HepG2 (cell line): ENCODE data around the gene FXR2. TPM values are rescaled to one million over a fixed set of nuclear protein-coding genes. Genes with fewer than 3 reads are reported as not detected.
A peak's percentile ranks its signal among the peaks of the same experiment; 100 is the strongest.

Source experiments
- CCDC6 ChIP-seq: sonication (generic); formaldehyde crosslinking; IDR thresholded peaks from 2 replicates; pipeline ENCODE4 v1.8.1; 2022; ENCODE audit warnings: mild to moderate bottlenecking, missing genetic modification reagents, moderate library complexity
- KLF15 ChIP-seq: sonication (generic); formaldehyde crosslinking; IDR thresholded peaks from 2 replicates; pipeline ENCODE4 v1.8.1; 2023; ENCODE audit warnings: borderline replicate concordance, mild to moderate bottlenecking, inconsistent platforms, missing genetic modification reagents, mixed read lengths
- NFKB2 ChIP-seq: sonication (generic); formaldehyde crosslinking; IDR thresholded peaks from 2 replicates; pipeline ENCODE4 v1.4.0; 2020; ENCODE audit warnings: missing genetic modification reagents, borderline replicate concordance
- RBM22 ChIP-seq: fragments of 200-400 bp; formaldehyde crosslinking; optimal IDR thresholded peaks from 2 replicates; pipeline ENCODE3; 2017; ENCODE audit warnings: mild to moderate bottlenecking, low read length, moderate library complexity
- SMAD3 ChIP-seq: sonication (generic); formaldehyde crosslinking; IDR thresholded peaks from 2 replicates; pipeline ENCODE4 v1.4.0; 2020; ENCODE audit warnings: missing genetic modification reagents
- SNAPC2 ChIP-seq: sonication (generic); formaldehyde crosslinking; IDR thresholded peaks from 2 replicates; pipeline ENCODE4 v1.8.1; 2022; ENCODE audit warnings: mild to moderate bottlenecking, missing genetic modification reagents
- SOX6 ChIP-seq, 2 experiments: fragments of 450-650 bp in 1 of 2; sonication (generic) in 1 of 2; formaldehyde crosslinking in 1 of 2; IDR thresholded peaks; 2 replicates each; pipeline versions ENCODE4 v1.4.0 to v1.6.1; 2017 to 2020; ENCODE audit warnings: antibody characterized with exemption in 1 of 2, mild to moderate bottlenecking in 1 of 2, missing genetic modification reagents in 1 of 2
- TSC22D2 ChIP-seq: sonication (generic); formaldehyde crosslinking; IDR thresholded peaks from 2 replicates; pipeline ENCODE4 v1.5.1; 2020; ENCODE audit warnings: missing genetic modification reagents, mild to moderate bottlenecking, borderline replicate concordance
- XRCC5 ChIP-seq: fragments of 200-400 bp; formaldehyde crosslinking; optimal IDR thresholded peaks from 2 replicates; pipeline ENCODE3; 2017; ENCODE audit warnings: mild to moderate bottlenecking, low read length
- ZNF547 ChIP-seq: sonication (generic); formaldehyde crosslinking; IDR thresholded peaks from 2 replicates; pipeline ENCODE4 v1.5.1; 2020; ENCODE audit warnings: mild to moderate bottlenecking, missing genetic modification reagents
- polyA plus RNA-seq, 8 experiments: library from polyadenylated mRNA; depleted of rRNA in 3 of 8; stranded (reverse) in 7 of 8; unstranded in 1 of 8; fragments of >200 nt; fragmentation: Illumina TruSeq in 4 of 8; extraction: Trizol in 4 of 8; gene quantifications; 2 replicates each; pipeline versions ENCODE4 v1.2.1 to v1.2.3, GENCODE V29; 2011 to 2016; ENCODE audit warnings: low read depth in 4 of 8, missing spikeins in 1 of 8, mixed read lengths in 1 of 8; ENCODE audit not compliant: insufficient read depth in 1 of 8
- total RNA-seq, 5 experiments: library from RNA; depleted of rRNA; stranded (reverse); fragments of >200 nt; fragmentation: Illumina TruSeq; extraction: Trizol; gene quantifications; 2 replicates each; pipeline ENCODE4 v1.2.3, GENCODE V29; 2016; ENCODE audit warnings: low read depth in 1 of 5
- TF ChIP-seq, protein P1 (sequence below): sonication (generic); formaldehyde crosslinking; IDR thresholded peaks from 2 replicates; pipeline ENCODE4 v1.5.1; 2020; ENCODE audit warnings: mild to moderate bottlenecking, missing genetic modification reagents, moderate library complexity
- TF ChIP-seq, protein P2 (sequence below): sonication (generic); formaldehyde crosslinking; IDR thresholded peaks from 2 replicates; pipeline ENCODE4 v1.8.0; 2022; ENCODE audit warnings: mild to moderate bottlenecking, missing genetic modification reagents
- TF ChIP-seq, protein P3 (sequence below): sonication (generic); formaldehyde crosslinking; IDR thresholded peaks from 2 replicates; pipeline ENCODE4 v1.5.0; 2020; ENCODE audit warnings: mild to moderate bottlenecking, missing genetic modification reagents
- TF ChIP-seq, protein P4 (sequence below): sonication (generic); formaldehyde crosslinking; IDR thresholded peaks from 2 replicates; pipeline ENCODE4 v1.5.0; 2020; ENCODE audit warnings: missing genetic modification reagents, mild to moderate bottlenecking, borderline replicate concordance
- TF ChIP-seq, protein P5 (sequence below): sonication (generic); formaldehyde crosslinking; IDR thresholded peaks from 2 replicates; pipeline ENCODE4 v1.5.1; 2020; ENCODE audit warnings: missing genetic modification reagents, mild to moderate bottlenecking, borderline replicate concordance

The FXR2 gene
- total and polyA plus RNA-seq, 2 of the 13 experiments (the other 11 are each of a cell fraction or from before 2014, with no cell fraction given), result 20.9 to 24.4 TPM

DNA sequence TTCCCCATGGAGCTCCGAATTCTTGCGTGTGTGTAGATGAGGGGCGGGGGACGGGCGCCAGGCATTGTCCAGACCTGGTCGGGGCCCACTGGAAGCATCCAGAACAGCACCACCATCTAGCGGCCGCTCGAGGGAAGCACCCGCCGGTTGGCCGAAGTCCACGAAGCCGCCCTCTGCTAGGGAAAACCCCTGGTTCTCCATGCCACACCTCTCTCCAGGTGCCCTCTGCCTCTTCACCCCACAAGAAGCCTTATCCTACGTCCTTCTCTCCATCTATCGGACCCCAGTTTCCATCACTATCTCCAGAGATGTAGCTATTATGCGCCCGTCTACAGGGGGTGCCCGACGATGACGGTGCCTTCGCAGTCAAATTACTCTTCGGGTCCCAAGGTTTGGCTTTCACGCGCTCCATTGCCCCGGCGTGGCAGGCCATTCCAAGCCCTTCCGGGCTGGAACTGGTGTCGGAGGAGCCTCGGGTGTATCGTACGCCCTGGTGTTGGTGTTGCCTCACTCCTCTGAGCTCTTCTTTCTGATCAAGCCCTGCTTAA is 53.6 kb downstream of the FXR2 start (continued):
- 0 out of 2 replicates have a peak, but pooled peaks have one; percentile 55 for TF ChIP-seq KLF15
- TF ChIP-seq, protein P1, sequence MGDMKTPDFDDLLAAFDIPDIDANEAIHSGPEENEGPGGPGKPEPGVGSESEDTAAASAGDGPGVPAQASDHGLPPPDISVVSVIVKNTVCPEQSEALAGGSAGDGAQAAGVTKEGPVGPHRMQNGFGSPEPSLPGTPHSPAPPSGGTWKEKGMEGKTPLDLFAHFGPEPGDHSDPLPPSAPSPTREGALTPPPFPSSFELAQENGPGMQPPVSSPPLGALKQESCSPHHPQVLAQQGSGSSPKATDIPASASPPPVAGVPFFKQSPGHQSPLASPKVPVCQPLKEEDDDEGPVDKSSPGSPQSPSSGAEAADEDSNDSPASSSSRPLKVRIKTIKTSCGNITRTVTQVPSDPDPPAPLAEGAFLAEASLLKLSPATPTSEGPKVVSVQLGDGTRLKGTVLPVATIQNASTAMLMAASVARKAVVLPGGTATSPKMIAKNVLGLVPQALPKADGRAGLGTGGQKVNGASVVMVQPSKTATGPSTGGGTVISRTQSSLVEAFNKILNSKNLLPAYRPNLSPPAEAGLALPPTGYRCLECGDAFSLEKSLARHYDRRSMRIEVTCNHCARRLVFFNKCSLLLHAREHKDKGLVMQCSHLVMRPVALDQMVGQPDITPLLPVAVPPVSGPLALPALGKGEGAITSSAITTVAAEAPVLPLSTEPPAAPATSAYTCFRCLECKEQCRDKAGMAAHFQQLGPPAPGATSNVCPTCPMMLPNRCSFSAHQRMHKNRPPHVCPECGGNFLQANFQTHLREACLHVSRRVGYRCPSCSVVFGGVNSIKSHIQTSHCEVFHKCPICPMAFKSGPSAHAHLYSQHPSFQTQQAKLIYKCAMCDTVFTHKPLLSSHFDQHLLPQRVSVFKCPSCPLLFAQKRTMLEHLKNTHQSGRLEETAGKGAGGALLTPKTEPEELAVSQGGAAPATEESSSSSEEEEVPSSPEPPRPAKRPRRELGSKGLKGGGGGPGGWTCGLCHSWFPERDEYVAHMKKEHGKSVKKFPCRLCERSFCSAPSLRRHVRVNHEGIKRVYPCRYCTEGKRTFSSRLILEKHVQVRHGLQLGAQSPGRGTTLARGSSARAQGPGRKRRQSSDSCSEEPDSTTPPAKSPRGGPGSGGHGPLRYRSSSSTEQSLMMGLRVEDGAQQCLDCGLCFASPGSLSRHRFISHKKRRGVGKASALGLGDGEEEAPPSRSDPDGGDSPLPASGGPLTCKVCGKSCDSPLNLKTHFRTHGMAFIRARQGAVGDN (CRISPR knock-in tag), result peak; percentile 54
- TF ChIP-seq, protein P2, sequence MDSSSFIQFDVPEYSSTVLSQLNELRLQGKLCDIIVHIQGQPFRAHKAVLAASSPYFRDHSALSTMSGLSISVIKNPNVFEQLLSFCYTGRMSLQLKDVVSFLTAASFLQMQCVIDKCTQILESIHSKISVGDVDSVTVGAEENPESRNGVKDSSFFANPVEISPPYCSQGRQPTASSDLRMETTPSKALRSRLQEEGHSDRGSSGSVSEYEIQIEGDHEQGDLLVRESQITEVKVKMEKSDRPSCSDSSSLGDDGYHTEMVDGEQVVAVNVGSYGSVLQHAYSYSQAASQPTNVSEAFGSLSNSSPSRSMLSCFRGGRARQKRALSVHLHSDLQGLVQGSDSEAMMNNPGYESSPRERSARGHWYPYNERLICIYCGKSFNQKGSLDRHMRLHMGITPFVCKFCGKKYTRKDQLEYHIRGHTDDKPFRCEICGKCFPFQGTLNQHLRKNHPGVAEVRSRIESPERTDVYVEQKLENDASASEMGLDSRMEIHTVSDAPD (CRISPR knock-in tag), result 0 out of 2 replicates have a peak, but pooled peaks have one; percentile 50
- 0 out of 2 replicates have a peak, but pooled peaks have one; percentile 19 for TF ChIP-seq SNAPC2
- TF ChIP-seq CCDC6 (CRISPR knock-in tag), result peak; percentile 24; the same call in 1 of the 2 replicates
- TF ChIP-seq, protein P3, sequence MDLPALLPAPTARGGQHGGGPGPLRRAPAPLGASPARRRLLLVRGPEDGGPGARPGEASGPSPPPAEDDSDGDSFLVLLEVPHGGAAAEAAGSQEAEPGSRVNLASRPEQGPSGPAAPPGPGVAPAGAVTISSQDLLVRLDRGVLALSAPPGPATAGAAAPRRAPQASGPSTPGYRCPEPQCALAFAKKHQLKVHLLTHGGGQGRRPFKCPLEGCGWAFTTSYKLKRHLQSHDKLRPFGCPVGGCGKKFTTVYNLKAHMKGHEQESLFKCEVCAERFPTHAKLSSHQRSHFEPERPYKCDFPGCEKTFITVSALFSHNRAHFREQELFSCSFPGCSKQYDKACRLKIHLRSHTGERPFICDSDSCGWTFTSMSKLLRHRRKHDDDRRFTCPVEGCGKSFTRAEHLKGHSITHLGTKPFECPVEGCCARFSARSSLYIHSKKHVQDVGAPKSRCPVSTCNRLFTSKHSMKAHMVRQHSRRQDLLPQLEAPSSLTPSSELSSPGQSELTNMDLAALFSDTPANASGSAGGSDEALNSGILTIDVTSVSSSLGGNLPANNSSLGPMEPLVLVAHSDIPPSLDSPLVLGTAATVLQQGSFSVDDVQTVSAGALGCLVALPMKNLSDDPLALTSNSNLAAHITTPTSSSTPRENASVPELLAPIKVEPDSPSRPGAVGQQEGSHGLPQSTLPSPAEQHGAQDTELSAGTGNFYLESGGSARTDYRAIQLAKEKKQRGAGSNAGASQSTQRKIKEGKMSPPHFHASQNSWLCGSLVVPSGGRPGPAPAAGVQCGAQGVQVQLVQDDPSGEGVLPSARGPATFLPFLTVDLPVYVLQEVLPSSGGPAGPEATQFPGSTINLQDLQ (CRISPR knock-in tag), result 0 out of 2 replicates have a peak, but pooled peaks have one; percentile 22
- 0 out of 2 replicates have a peak, but pooled peaks have one; percentile 22 for TF ChIP-seq SMAD3
- peak; percentile 79 for TF ChIP-seq XRCC5
- 0 out of 2 replicates have a peak, but pooled peaks have one; percentile 21 for TF ChIP-seq NFKB2 (CRISPR knock-in tag)
- TF ChIP-seq, protein P4, sequence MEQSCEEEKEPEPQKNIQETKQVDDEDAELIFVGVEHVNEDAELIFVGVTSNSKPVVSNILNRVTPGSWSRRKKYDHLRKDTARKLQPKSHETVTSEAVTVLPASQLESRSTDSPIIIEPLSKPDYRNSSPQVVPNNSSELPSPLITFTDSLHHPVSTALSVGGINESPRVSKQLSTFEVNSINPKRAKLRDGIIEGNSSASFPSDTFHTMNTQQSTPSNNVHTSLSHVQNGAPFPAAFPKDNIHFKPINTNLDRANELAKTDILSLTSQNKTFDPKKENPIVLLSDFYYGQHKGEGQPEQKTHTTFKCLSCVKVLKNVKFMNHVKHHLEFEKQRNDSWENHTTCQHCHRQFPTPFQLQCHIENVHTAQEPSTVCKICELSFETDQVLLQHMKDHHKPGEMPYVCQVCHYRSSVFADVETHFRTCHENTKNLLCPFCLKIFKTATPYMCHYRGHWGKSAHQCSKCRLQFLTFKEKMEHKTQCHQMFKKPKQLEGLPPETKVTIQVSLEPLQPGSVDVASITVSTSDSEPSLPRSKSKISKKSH (CRISPR knock-in tag), result peak; percentile 19; the same call in 1 of the 2 replicates
- TF ChIP-seq, protein P5, sequence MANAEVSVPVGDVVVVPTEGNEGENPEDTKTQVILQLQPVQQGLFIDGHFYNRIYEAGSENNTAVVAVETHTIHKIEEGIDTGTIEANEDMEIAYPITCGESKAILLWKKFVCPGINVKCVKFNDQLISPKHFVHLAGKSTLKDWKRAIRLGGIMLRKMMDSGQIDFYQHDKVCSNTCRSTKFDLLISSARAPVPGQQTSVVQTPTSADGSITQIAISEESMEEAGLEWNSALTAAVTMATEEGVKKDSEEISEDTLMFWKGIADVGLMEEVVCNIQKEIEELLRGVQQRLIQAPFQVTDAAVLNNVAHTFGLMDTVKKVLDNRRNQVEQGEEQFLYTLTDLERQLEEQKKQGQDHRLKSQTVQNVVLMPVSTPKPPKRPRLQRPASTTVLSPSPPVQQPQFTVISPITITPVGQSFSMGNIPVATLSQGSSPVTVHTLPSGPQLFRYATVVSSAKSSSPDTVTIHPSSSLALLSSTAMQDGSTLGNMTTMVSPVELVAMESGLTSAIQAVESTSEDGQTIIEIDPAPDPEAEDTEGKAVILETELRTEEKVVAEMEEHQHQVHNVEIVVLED, result peak; percentile 12
- 0 out of 2 replicates have a peak, but pooled peaks have one; percentile 4 for TF ChIP-seq TSC22D2 (CRISPR knock-in tag)
- TF ChIP-seq RBM22, result peak; percentile 30
- TF ChIP-seq ZNF547 (CRISPR knock-in tag), result 0 out of 2 replicates have a peak, but pooled peaks have one; percentile 15
- no peak for TF ChIP-seq SOX6 (IDR thresholded peaks at IDR 0.05)
- TF ChIP-seq SOX6 (CRISPR knock-in tag; IDR thresholded peaks at IDR 0.05), result peak; percentile 27; the same call in 1 of the 2 replicates
